Hippocampal formation (tissue), 2 donors: ENCODE data around the gene UBE2QL1.

Experiments
- DNase-seq, 2 donors: peaks; one replicate each; lab custom pipeline; 2025; lab: John Stamatoyannopoulos, UW

Gene UBE2QL1

DNA sequence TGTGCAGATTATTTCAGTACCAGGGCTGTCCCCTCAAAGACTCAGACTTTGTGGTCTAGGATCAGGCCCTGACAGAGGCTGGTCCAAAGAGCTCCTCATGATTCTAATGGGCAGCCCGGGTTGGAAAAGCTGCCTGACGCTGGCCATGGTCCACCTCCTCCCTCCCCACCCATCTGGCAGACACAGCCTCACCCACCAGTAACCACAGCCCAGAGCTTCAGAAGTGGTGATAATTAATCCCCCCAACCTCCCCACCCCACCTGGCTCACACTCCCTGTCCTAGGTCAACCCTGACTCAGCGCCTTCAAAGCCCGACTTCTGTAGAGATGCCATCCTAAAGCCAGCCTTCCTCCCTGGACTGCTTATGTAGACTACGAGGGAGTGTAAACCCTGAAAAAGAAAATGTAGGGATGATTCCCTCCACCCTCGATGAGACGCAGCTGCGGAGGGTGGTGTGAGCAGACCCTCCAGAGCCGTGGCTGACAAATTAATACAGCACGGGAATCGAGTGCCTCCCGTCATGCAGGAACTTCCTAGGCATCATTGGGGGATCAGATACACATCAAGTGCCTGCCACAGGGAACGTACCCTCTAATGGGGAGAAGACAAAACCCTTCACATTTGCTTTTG, 7.0 kb downstream of the UBE2QL1 start:
- no peak for DNase-seq

DNA sequence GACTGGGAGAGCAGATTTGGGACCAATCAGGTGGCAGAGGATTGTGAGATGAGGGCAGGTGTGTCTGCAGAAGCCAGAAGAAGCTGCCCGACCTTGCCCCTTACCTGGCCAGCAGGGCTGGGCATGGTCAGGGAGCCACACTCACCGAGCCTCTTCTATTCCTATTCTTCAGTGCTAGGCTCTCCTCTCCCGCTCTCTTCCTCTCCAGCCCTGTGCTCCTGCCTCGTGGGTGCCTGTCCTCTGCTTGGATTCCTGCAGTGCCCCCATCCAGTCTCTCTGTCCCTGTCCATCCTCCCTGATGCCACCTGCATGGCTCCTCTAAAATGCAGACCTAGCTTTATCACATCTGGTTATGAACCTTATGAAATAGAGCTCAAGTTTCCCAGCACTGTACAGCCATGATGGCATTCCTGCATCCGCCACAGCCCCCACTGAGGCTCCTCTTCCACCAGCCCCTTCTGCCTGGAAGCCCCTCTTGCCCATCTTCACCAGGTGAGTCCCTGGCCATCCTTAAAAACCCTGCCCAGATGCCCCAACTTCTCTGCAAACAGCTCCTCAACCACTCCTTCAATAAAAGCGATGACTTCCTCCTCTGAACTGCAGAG, 8.2 kb downstream of the UBE2QL1 start:
- DNase-seq = no peak

DNA sequence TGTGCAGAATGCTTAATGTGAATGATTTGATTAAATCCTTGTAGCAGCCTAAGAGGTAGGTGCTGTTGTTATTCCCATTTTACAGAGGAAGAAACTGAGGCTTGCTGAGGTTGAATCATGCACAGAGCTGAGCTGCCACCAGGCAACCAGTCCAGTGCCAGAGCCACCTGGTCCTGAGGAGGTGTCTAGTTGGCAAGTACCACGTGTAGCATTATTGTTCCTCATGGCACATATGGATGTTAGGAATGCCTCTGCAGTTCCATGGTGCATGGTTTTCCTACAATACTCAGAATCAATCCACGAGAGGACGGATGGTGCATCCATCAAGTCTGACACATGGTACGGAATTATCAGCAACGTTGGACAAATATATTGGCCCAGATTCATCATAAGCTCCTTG, 8.9 kb downstream of the UBE2QL1 start:
- DNase-seq = no peak

DNA sequence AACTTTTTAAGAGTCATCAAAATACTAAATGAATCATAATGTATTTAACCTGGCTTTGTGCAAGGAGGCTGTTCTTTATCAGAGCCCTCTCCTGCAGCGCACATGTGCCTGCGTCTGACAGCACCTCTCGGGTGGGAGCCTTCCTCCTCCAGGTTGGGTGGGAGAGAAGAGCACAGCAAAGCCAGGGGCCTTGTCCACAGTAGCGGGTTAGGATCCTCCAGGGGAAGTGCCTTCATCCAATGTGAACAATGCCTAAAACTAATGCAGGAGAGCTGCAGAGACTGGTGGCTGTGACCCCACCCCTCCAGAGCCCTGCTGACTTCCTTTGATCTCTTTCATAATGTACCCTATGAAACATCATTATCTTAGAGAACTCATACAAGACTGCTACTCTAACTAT, 10.2 kb downstream of the UBE2QL1 start:
- DNase-seq = no peak

DNA sequence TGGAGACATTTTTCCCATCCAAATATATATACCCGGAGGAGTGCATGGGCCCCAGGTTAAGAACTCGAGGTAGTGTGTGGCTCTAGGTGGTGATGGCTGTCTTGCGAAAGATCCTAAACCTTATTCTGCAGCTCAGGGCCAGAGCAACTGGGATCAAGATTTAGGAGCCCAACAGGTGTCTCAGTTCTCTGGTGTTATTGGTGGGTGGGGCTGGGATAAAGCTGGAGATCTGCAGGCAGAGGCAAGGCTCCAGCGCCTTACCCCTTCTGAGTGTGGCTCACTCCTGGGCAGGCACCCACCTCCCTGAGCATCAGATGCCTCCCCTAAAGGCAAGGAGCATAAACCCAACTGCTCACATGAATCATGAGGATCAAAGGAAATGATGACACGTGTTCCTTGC, 11.2 kb downstream of the UBE2QL1 start:
- no peak for DNase-seq

DNA sequence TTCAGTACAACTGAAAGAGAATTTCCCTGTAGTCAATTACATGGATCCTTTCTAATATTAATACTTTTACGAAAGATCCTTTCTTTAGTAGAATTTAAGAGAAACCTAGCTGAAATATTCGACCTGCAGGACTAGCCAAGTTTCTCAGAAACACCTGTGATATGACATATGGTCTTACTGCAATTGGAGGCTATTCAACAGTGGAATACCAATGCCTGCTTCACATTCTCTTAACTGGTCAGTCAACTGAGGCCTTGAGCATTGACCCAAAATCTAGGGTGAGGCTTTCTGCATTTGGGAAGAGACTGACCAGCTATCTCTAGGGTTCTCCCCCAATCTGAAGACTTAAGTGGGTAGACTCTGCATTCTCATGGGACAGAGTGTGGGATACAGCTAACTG, 12.3 kb downstream of the UBE2QL1 start:
- no peak for DNase-seq

DNA sequence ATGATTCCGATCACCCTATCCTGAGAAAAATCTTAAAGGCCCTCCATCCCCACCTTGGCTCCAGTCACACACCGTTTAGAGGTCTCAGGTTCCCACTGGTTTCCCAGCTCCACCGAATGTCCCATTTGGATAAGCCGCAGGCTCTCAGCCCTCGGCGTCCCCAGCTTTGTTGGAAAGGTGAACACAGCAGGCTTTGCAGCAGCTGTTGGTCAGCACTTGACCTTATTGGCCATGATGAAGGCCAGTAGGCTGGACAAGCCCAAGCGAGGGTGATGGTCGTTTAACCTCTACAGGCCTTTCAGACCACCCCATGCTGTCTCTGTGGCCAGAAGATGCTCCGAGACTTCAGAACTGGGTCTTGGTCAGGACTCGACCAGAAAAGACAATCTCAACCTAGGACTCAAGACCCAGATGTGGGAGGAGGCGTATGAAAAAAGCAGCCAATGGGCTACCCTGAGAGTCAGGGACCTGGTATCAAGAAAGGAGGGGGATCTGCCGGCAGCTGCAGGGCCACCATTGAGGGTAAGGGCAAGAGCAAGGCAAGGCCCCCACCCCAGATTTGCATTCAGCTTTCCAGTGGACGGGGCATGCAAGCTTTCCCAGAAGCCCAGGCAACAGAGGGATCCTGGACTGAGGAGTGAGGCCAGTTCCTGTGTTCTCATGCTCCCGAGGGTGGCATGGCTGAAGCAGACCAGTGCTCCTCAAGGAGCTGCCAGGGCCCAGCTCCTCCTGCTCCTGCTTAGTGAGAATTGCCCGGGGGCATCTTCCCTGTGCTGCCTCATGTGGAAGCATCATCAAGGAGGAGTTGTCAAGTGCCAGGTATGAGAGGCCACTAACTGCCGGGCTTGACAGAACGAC, 13.4 kb downstream of the UBE2QL1 start:
- DNase-seq = no peak

DNA sequence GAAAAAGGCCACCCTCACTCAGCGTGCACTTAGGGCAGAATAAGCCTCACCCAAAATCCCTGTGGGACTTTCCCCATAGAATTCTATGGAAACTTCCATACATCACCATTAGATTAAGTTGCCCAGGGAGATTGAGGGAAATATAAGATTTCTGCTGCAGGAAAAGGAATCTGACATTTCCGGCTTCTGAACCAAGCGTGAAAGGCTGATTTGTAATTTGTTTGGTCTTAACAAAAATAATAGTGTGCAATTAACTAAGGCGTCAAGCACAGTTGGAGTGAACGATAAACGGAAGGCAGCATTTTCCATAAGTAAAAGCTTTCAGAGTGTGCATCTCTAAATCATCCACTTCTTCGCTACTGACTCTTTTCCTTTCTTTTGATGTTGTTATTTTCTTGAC, 14.0 kb downstream of the UBE2QL1 start:
- DNase-seq = no peak

DNA sequence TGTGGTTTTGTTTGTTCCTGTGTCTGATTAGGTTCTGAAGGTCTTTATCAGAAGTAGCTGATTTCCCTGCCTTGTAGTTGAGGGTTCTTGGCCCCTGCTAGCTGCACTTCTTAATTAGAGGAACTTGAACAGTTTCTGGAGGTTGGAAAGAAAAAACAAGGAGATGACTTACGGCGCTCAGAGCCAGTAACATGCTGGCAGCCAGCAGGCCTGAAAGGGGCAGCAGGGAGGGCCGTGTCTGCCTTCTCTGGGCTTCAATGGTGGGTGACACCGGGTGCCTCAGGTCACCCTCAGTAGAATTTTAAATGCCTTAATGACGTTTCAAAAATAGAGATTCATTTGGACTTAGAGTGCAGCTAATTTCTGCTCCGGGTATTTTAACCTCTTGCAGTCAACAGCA, 15.8 kb downstream of the UBE2QL1 start:
- no peak for DNase-seq

DNA sequence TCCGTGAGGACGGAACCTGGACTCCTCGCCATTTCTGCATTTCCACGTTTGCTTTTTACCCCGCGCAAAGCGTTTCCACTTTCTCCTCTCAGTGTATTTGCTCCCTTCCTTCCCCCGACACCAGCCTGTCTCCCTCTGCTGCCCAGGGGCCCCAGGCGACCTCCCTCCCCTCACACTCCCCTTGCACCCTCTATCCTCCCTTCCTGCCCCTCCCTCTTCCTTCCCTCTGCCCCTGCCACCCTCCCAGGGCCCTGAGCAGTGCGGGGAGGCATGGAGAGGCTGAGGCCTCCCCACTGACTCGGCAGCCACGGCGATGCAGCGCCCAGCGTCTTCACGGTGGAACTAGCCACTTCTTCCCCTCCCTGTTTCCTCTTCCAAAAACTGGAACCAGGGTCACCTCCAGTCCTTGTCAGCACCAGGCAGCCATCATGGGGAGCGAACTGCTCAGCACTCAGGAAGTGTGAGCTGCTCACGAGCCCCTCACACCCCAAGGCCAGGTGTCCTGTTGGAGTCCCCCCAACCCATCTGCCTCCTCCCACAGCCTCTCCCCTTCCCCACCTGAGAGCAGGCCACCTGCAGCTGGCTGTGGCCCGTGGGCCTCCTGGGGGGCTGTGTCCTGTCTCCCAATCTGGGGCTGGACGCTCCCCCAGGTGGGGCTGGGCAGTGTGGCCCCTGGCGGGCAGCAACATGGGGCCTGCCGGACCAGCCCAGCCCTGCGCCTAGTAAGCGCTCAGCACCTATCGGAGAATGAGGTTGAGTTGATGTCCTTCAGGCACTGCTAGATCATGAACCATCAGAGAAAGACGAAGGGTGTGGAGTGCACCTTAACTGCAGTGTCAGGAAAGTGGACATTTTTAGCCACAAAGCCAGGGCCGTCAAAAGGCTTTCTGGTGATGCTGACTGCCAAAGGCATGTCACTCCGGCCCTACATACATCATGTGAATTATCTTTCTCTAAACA, 17.5 kb downstream of the UBE2QL1 start:
- no peak for DNase-seq

DNA sequence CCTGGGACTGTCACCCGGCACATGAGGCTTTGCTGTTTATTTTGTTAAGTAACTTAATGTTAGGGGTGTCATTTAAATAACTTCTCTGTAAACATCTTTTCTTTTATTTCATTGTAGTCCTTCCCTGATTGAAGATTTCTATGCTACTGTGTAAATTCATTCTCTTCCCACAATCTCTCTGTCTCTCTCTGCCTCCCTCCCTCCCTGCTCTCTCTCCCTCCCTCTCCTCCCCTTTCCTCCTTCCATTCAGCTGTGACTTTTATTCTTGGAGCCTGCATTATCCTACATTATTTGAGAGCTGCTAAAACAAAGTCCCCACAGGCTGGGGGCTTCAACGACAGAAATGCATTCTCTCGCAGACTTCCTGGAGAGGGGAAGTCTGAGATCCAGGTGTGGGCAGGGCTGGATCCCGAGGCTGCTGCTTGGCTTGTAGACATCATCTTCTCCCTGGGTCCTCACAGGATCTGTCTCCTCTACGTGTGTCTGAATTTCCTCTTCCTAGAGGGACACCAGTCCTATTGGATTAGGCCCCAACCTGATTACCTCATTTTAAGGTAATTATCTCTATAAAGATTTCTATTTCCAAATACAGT, 18.4 kb downstream of the UBE2QL1 start:
- DNase-seq = no peak

DNA sequence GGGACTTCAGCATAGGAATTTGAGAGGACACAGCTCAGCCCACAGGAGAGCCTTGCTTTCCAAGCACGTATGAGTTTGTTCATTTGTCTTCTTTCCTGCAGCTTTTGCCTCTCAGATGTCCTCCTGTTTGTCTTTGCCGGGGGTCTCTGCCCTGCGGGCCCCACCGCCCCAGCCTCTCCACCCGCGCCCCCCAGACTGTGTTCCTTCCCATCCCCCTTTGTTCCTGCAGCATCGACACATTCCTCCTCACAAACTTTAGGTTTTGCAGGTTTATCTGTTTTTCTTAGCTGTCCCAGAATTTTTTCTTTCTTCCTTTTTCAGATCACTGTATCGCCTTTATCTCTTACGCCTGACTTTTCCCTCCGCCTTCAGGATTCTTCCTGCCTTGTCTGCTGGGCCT, 18.9 kb downstream of the UBE2QL1 start:
- no peak for DNase-seq

DNA sequence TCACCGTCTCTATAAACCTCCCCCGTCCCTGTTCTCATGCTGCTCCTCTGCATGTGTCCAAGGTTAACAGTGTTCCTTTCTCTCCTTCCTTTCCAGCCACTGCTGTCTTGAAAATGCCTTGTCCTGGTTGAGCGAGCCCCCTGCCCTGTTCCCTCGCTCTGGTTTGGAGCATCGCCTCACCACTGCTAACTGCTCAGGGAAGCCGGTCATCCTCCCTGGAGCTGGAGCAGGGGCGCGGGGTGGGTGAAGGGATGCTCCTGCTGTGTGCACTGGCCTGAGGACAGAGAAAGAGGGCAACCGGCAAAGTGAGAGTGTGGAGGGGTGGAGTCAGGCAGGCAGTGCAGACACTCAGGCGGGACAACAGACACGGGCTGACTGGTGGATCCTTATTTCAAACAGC, 19.4 kb downstream of the UBE2QL1 start:
- DNase-seq = no peak

DNA sequence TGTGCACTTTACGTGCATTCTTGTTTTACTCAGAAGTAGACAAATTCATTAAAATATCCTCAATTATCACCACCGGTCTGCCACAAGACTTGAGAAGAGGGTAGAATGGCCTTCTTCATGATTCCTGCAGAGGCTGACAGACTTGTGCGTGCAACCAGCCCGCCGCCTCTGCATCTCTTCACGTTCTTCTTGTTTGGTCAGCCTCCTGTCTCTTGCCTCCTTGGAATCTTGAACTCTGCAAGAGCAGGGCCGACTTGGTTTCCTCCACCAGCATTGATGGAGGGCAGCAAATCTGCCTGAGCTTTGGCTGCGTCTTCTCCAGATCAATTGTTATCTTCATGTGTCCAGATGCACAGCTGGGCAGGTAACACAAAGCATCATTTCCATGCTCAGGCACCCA, 20.2 kb downstream of the UBE2QL1 start:
- no peak for DNase-seq

DNA sequence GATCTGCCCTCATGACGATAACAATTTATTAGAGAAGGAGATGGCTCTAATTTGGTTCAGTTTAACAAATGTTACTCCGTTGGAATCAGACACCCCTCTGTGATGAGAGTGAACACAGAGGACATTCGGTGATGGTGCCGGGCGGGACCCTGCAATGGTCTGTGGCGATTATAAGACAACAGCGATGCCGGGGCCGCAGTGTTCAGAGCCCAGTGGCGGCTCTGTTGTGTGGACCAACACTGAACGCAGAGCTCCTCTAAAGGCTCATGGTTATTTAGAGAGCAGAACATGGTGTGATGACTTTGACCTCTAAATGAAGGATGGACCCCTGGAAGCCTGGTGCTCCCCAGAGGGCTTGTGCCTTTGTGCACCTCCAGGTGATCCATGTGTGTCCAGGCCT, 21.2 kb downstream of the UBE2QL1 start:
- DNase-seq = no peak

DNA sequence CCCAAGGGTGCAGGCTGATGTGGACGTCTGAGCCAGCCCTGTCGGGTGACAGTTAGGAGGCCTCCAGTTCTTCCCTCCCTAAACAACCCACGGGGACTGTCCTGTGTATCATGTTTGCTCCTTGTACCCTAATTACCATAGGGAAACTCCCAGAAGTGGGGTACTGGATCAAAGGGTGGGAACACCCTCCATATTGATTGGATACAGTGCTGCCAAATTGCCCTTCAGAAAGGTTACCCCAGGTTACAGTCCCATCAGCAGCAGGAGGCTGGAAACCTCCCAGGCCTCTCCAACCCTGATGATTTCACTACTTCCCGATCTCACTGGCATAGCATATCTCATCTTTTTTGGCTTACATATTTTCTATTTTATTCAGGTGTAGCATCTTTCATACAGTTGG, 22.0 kb downstream of the UBE2QL1 start:
- no peak for DNase-seq

DNA sequence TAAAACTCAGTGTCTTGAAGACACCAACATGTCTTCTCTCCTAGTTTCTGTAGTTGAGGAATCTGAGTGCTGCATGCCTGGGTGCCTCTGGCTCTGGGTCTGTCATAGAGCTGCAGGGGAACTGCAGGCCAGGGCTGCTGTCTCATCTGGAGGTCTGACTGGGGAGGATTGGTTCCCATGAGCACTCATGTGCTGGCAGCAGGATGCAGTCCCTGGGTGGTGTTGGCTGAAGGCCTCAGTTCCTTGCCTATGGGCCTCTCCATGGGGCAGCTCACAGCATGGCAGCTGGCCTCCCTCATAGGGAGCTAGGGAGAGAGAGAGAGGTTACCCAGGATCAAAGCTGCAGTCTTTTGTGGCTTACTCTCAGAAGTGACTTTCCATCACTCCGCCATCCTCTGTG, 22.6 kb downstream of the UBE2QL1 start:
- no peak for DNase-seq

DNA sequence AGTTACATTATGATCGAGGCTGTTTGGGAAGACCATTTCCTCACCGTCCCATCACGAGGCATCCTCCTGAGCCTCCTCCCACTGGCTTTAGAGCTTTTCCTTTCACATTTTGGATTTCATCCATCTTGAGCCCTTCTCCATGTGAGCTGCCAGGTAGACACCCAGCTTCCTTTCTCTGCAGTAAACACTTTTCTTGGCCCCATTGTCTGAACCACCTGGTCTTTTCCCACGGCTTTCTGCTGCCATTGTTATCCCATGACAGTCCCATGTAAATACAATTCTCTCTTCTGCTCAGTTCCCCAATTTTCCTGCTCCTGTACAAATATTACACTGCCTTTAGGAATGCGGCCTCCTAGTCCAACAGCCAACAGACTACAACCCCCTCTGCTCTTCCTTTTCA, 24.1 kb downstream of the UBE2QL1 start:
- no peak for DNase-seq

DNA sequence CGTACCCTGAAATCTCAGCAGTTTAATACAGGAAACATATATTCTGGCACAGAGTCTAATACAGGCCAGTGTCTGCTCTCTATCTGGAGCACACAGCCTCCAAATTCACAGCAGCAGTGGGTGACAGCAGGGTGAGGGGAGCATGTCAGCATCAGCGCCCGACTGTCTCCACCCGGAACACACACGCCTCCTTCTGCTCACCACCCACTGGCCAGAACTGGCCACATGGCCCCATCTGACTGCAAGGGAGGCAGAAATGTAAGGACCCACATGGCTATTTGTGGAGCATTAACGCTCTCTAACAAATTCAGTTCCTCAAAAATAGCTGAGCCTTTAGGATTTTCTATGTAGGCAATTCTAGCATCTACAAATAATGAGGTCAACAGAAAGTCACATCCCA, 24.6 kb downstream of the UBE2QL1 start:
- no peak for DNase-seq

DNA sequence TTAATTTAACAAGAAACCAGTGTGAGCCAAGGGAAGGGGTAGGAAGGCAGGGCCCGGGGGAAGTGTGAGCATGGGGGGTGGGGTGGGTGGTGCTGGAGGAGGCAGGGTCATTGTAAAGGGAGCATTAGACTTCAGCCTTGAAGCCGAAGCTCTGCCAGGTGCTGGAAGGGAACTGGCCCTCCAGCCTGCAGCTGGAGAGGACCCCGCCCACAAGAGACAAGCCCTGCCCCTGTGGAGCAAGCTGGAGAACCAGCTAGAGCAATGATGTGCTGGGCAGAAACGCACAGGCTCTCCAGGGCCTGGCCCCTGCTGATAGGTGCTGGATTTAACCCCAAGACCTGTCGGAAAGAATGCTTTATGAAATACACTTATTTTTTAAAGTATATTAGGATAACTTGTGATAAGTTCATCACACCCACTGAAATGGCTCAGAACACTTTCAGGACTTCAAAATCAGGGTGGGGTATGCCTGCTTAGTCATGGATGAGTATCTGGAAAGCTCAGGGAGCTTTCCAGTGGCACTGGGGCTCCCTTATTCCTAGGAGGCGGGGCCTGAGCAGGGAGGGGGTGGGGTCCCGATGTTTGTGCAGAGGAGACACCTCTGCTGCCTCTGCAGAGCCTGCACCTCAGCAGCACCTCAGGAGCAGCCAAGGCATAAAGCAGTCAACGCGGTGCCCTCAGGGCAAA, 27.1 kb downstream of the UBE2QL1 start:
- no peak for DNase-seq

DNA sequence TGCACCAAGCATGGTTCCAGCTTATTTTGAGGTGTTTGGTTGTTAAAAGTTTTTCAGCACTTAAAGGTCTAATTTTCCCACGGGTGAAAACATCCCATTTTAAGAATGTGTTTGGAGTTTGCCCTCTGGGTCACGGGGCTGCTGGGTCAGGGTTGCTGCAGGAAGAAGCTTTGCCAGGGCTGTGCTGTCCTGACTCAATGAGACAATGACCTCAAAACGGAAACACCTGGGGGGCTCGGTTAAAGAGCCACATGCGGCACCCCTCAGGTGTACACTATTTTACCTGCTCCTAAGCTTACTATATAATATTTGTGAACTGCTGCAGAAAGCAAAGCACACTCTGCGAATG, 27.6 kb downstream of the UBE2QL1 start:
- no peak for DNase-seq
